ENCODE results near the gene OR51G1.
"Not testable (repeated sequence)": the region's sequence is repeated elsewhere in the genome, so short reads cannot be mapped to it uniquely, and the experiment has no call there.

The OR51G1 gene

GRCh38 chr11:4924239-4924638 lies at the start of gene OR51G1:
OR51G1 (minus strand) TSS chr11:4924339; CDS start chr11:4924339, 0 bp downstream.
- no peak for DNase-seq (ENCODE audit: low read depth, low spot score)
- Histone ChIP-seq H3K9me3 (ENCODE audit: low read depth, low read length) (no peaks in the 10 kb centered on the region), H3K36me3 (ENCODE audit: insufficient read depth, low read length) (no peaks in the 10 kb centered on the region), H3K4me3 (no peak within 1 kb of the TSS), H3K27ac (no peak within 1 kb of the TSS), H3K9ac (ENCODE audit: insufficient read length) (no peak within 1 kb of the TSS)
- TF ChIP-seq FOXP2 (optimal IDR thresholded peaks at IDR 0.05; ENCODE audit: control extremely low read depth, extremely low read length, insufficient read depth) (no peak), POLR2AphosphoS5 (IDR thresholded peaks at IDR 0.05; ENCODE audit: borderline replicate concordance, low read depth, low read length) (no peak), EZH2 (IDR thresholded peaks at IDR 0.05) (no peak)

GRCh38 chr11:4962816-4963215 lies 38.7 kb upstream of the OR51G1 start:
- TF ChIP-seq EZH2 (IDR thresholded peaks at IDR 0.05) (no peak), FOXP2 (optimal IDR thresholded peaks at IDR 0.05; ENCODE audit: control extremely low read depth, extremely low read length, insufficient read depth) (no peak), POLR2AphosphoS5 (IDR thresholded peaks at IDR 0.05; ENCODE audit: borderline replicate concordance, low read depth, low read length) (no peak)
- Histone ChIP-seq H3K9ac (ENCODE audit: insufficient read length) (no peak overlapping the region), H3K4me3 (no peak overlapping the region), H3K9me3 (ENCODE audit: low read depth, low read length) (no peaks in the 10 kb centered on the region), H3K27ac (no peak overlapping the region), H3K36me3 (ENCODE audit: insufficient read depth, low read length) (no peaks in the 10 kb centered on the region)
- DNase-seq (ENCODE audit: low read depth, low spot score) = no peak

- TF ChIP-seq FOXP2 (optimal IDR thresholded peaks at IDR 0.05; ENCODE audit: control extremely low read depth, extremely low read length, insufficient read depth) (no peak), POLR2AphosphoS5 (IDR thresholded peaks at IDR 0.05; ENCODE audit: borderline replicate concordance, low read depth, low read length) (no peak), EZH2 (IDR thresholded peaks at IDR 0.05) (no peak)
- no peak for DNase-seq (ENCODE audit: low read depth, low spot score)
Observed at GRCh38 chr11:4960877-4961276, 36.7 kb upstream of the OR51G1 start.

GRCh38 chr11:4957396-4957795 lies 33.3 kb upstream of the OR51G1 start:
- TF ChIP-seq POLR2AphosphoS5 (IDR thresholded peaks at IDR 0.05; ENCODE audit: borderline replicate concordance, low read depth, low read length) = no peak
- TF ChIP-seq EZH2 (IDR thresholded peaks at IDR 0.05) = no peak
- TF ChIP-seq FOXP2 (optimal IDR thresholded peaks at IDR 0.05; ENCODE audit: control extremely low read depth, extremely low read length, insufficient read depth) = no peak
- DNase-seq (ENCODE audit: low read depth, low spot score) = no peak
- H3K9ac ChIP-seq (ENCODE audit: insufficient read length) = no peak overlapping the region

More at GRCh38 chr11:4960877-4961276, 36.7 kb upstream of the OR51G1 start:
- H3K27ac ChIP-seq = no peak overlapping the region
- H3K36me3 ChIP-seq (ENCODE audit: insufficient read depth, low read length) = no peaks in the 10 kb centered on the region
- no peak overlapping the region for H3K4me3 ChIP-seq
- no peak overlapping the region for H3K9ac ChIP-seq (ENCODE audit: insufficient read length)
- H3K9me3 ChIP-seq (ENCODE audit: low read depth, low read length) = no peaks in the 10 kb centered on the region

GRCh38 chr11:4955613-4956012 lies 31.5 kb upstream of the OR51G1 start, which contains the start of gene OR51A2:
OR51A2 (minus strand) TSS chr11:4955713; CDS start chr11:4955713, 0 bp downstream.
- not testable (repeated sequence) for H3K36me3 ChIP-seq (ENCODE audit: insufficient read depth, low read length); H3K9me3 ChIP-seq (ENCODE audit: low read depth, low read length); DNase-seq (ENCODE audit: low read depth, low spot score); H3K27ac ChIP-seq; H3K4me3 ChIP-seq; H3K9ac ChIP-seq (ENCODE audit: insufficient read length)

More at GRCh38 chr11:4957396-4957795, 33.3 kb upstream of the OR51G1 start:
- Histone ChIP-seq H3K4me3 (no peak overlapping the region), H3K36me3 (ENCODE audit: insufficient read depth, low read length) (no peaks in the 10 kb centered on the region), H3K27ac (no peak overlapping the region), H3K9me3 (ENCODE audit: low read depth, low read length) (no peaks in the 10 kb centered on the region)

GRCh38 chr11:4947505-4947904 lies 23.4 kb upstream of the OR51G1 start, which contains the start of gene OR51A4:
OR51A4 (minus strand) TSS chr11:4947605; CDS start chr11:4947100, 505 bp downstream.
- no peak within 1 kb of the TSS for H3K4me3 ChIP-seq
- no peak for DNase-seq (ENCODE audit: low read depth, low spot score)
- TF ChIP-seq FOXP2 (optimal IDR thresholded peaks at IDR 0.05; ENCODE audit: control extremely low read depth, extremely low read length, insufficient read depth) (no peak), POLR2AphosphoS5 (IDR thresholded peaks at IDR 0.05; ENCODE audit: borderline replicate concordance, low read depth, low read length) (no peak), EZH2 (IDR thresholded peaks at IDR 0.05) (no peak)
- no peak within 1 kb of the TSS for H3K9ac ChIP-seq (ENCODE audit: insufficient read length)
- H3K36me3 ChIP-seq (ENCODE audit: insufficient read depth, low read length) = no peaks in the 10 kb centered on the region
- H3K27ac ChIP-seq = no peak within 1 kb of the TSS
- no peaks in the 10 kb centered on the region for H3K9me3 ChIP-seq (ENCODE audit: low read depth, low read length)

GRCh38 chr11:4936745-4937144 lies 12.6 kb upstream of the OR51G1 start:
- no peaks in the 10 kb centered on the region for H3K9me3 ChIP-seq (ENCODE audit: low read depth, low read length)
- DNase-seq (ENCODE audit: low read depth, low spot score) = no peak
- H3K9ac ChIP-seq (ENCODE audit: insufficient read length) = no peak overlapping the region
- no peaks in the 10 kb centered on the region for H3K36me3 ChIP-seq (ENCODE audit: insufficient read depth, low read length)
- no peak overlapping the region for H3K4me3 ChIP-seq
- TF ChIP-seq FOXP2 (optimal IDR thresholded peaks at IDR 0.05; ENCODE audit: control extremely low read depth, extremely low read length, insufficient read depth) = no peak
- TF ChIP-seq EZH2 (IDR thresholded peaks at IDR 0.05) = no peak
- TF ChIP-seq POLR2AphosphoS5 (IDR thresholded peaks at IDR 0.05; ENCODE audit: borderline replicate concordance, low read depth, low read length) = no peak
- H3K27ac ChIP-seq = no peak overlapping the region

GRCh38 chr11:4932751-4933150 lies 8.6 kb upstream of the OR51G1 start:
- H3K9me3 ChIP-seq (ENCODE audit: low read depth, low read length) = no peaks in the 10 kb centered on the region
- no peaks in the 10 kb centered on the region for H3K36me3 ChIP-seq (ENCODE audit: insufficient read depth, low read length)
- H3K27ac ChIP-seq = no peak overlapping the region
- TF ChIP-seq EZH2 (IDR thresholded peaks at IDR 0.05) = no peak
- TF ChIP-seq FOXP2 (optimal IDR thresholded peaks at IDR 0.05; ENCODE audit: control extremely low read depth, extremely low read length, insufficient read depth) = no peak
- TF ChIP-seq POLR2AphosphoS5 (IDR thresholded peaks at IDR 0.05; ENCODE audit: borderline replicate concordance, low read depth, low read length) = no peak
- H3K9ac ChIP-seq (ENCODE audit: insufficient read length) = no peak overlapping the region
- no peak overlapping the region for H3K4me3 ChIP-seq
- DNase-seq (ENCODE audit: low read depth, low spot score) = no peak

- Histone ChIP-seq H3K9ac (ENCODE audit: insufficient read length) (no peak overlapping the region), H3K36me3 (ENCODE audit: insufficient read depth, low read length) (no peaks in the 10 kb centered on the region)
Observed at GRCh38 chr11:4926608-4927007, 2.5 kb upstream of the OR51G1 start.

More at GRCh38 chr11:4926608-4927007, 2.5 kb upstream of the OR51G1 start:
- H3K9me3 ChIP-seq (ENCODE audit: low read depth, low read length) = no peaks in the 10 kb centered on the region
- DNase-seq (ENCODE audit: low read depth, low spot score) = no peak
- H3K4me3 ChIP-seq = no peak overlapping the region
- TF ChIP-seq EZH2 (IDR thresholded peaks at IDR 0.05) (no peak), FOXP2 (optimal IDR thresholded peaks at IDR 0.05; ENCODE audit: control extremely low read depth, extremely low read length, insufficient read depth) (no peak), POLR2AphosphoS5 (IDR thresholded peaks at IDR 0.05; ENCODE audit: borderline replicate concordance, low read depth, low read length) (no peak)
- H3K27ac ChIP-seq = no peak overlapping the region
